GM18951 (cell line): Measurements from ENCODE around the gene STAT3.
"Not testable (repeated sequence)": the region's sequence is repeated elsewhere in the genome, so short reads cannot be mapped to it uniquely, and the experiment has no call there.

Source experiments
- POLR2A ChIP-seq: IDR thresholded peaks from 4 replicates; pipeline ENCODE4 v1.6.1; 2011; ENCODE audit warnings: mild to moderate bottlenecking; ENCODE audit not compliant: insufficient read length, insufficient read depth; ENCODE audit errors: extremely low read depth
- in situ Hi-C: fragments of 300-500 bp; cut with MboI; formaldehyde crosslinking; loops from one replicate; pipeline ENCODE4 v1.12.0; 2022; ENCODE audit warnings: low sequenced_read_pairs, mixed read lengths, inconsistent platforms; ENCODE audit not compliant: unreplicated experiment

The STAT3 gene

GRCh38 chr17:42387661-42388380, 421 bp downstream of the STAT3 start:
- TF ChIP-seq POLR2A, result no peak
- in situ Hi-C loops, result no loop called here

GRCh38 chr17:42386777-42387657, 1.2 kb downstream of the STAT3 start:
- no peak for TF ChIP-seq POLR2A
- in situ Hi-C loops, result no loop called here

GRCh38 chr17:42381898-42382297, 6.3 kb downstream of the STAT3 start:
- in situ Hi-C loops, result no loop called here
- TF ChIP-seq POLR2A, result no peak

- in situ Hi-C loops, result no loop called here
- no peak for TF ChIP-seq POLR2A
These were observed 7.3 kb downstream of the STAT3 start for GRCh38 chr17:42380935-42381334.

GRCh38 chr17:42378959-42379594, 9.2 kb downstream of the STAT3 start:
- in situ Hi-C loops, result no loop called here
- no peak for TF ChIP-seq POLR2A

GRCh38 chr17:42378359-42378958, 9.8 kb downstream of the STAT3 start:
- in situ Hi-C loops, result no loop called here
- no peak for TF ChIP-seq POLR2A

GRCh38 chr17:42373896-42374295, 14.3 kb downstream of the STAT3 start:
- TF ChIP-seq POLR2A, result no peak
- in situ Hi-C loops, result no loop called here

- no peak for TF ChIP-seq POLR2A
- in situ Hi-C loops, result no loop called here
These were observed 16.1 kb downstream of the STAT3 start for GRCh38 chr17:42372142-42372541.

GRCh38 chr17:42368797-42369561, 19.3 kb downstream of the STAT3 start:
- in situ Hi-C loops, result not testable (repeated sequence)

- in situ Hi-C loops, result not testable (repeated sequence)
These were observed 19.9 kb downstream of the STAT3 start for GRCh38 chr17:42368310-42368709.

- in situ Hi-C loops, result not testable (repeated sequence)
These were observed 21.8 kb downstream of the STAT3 start for GRCh38 chr17:42366176-42367023.

- in situ Hi-C loops, result no loop called here
- no peak for TF ChIP-seq POLR2A
These were observed 23.1 kb downstream of the STAT3 start for GRCh38 chr17:42365136-42365535.
